Ishikawa (cell line): ENCODE data around the gene PPP4R2.

Source experiments
- EP300 ChIP-seq: IDR thresholded peaks from 2 replicates; pipeline ENCODE4 v1.6.1; 2012; ENCODE audit warnings: borderline replicate concordance
- FOXM1 ChIP-seq: IDR thresholded peaks from 2 replicates; pipeline ENCODE4 v1.6.1; 2012; ENCODE audit warnings: low read depth, borderline replicate concordance
- YY1 ChIP-seq: IDR thresholded peaks from 2 replicates; pipeline ENCODE4 v1.6.1; 2012; ENCODE audit warnings: low read depth

GRCh38 chr3:73056845-73057150 lies 60.2 kb downstream of the PPP4R2 start:
- no peak for TF ChIP-seq EP300
- no peak for TF ChIP-seq FOXM1
- TF ChIP-seq YY1, result no peak
